22Rv1 (cell line): Measurements from ENCODE around the gene NID2.

Experiments used
- ZFX ChIP-seq: fragments of 450-650 bp; IDR thresholded peaks from 2 replicates; pipeline ENCODE4 v1.6.1; 2017; ENCODE audit warnings: antibody characterized with exemption, borderline replicate concordance
- TF ChIP-seq, protein P1 (sequence below): fragments of 450-650 bp; IDR thresholded peaks from 2 replicates; pipeline ENCODE4 v1.5.1; 2017; ENCODE audit warnings: mild to moderate bottlenecking

DNA sequence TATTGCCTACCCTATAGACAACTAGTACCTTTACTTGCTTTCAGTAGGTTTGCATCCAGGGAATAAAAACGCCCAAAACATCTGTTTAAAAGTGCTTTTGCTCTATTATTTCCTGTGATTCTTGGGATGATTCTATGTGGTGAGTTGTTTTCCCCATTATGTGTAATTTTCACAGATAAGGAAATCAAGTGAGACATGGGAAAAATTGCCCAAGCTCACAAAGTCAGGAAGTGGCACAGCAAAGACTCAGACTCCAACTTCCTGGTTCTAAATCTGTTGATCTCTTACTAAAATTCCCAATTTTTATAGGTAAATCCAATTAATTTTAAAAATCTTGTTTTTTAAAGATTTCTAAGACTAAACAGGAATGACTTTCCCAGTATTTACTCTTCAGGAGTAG lies 39.0 kb downstream of the NID2 start:
- TF ChIP-seq, protein P1, sequence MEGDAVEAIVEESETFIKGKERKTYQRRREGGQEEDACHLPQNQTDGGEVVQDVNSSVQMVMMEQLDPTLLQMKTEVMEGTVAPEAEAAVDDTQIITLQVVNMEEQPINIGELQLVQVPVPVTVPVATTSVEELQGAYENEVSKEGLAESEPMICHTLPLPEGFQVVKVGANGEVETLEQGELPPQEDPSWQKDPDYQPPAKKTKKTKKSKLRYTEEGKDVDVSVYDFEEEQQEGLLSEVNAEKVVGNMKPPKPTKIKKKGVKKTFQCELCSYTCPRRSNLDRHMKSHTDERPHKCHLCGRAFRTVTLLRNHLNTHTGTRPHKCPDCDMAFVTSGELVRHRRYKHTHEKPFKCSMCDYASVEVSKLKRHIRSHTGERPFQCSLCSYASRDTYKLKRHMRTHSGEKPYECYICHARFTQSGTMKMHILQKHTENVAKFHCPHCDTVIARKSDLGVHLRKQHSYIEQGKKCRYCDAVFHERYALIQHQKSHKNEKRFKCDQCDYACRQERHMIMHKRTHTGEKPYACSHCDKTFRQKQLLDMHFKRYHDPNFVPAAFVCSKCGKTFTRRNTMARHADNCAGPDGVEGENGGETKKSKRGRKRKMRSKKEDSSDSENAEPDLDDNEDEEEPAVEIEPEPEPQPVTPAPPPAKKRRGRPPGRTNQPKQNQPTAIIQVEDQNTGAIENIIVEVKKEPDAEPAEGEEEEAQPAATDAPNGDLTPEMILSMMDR, result no peak
- no peak for TF ChIP-seq ZFX
